OCI-LY7 (cell line): ENCODE data around the gene TMEM61.

Source experiments
- CTCF ChIP-seq: fragments of 200-600 bp; sonication (generic); conservative IDR thresholded peaks from 2 replicates; pipeline ENCODE4 v1.5.1; 2014; ENCODE audit warnings: mild to moderate bottlenecking, antibody characterized with exemption, low read length, moderate library complexity, mixed read lengths
- EZH2phosphoT487 ChIP-seq: fragments of 200-600 bp; sonication (generic); IDR thresholded peaks from 2 replicates; pipeline ENCODE4 v1.6.1; 2018; ENCODE audit warnings: low read depth, borderline replicate concordance, mild to moderate bottlenecking, mixed run types, antibody characterized with exemption, low read length, moderate library complexity, mixed read lengths

- TF ChIP-seq EZH2phosphoT487: no peak
- TF ChIP-seq CTCF: no peak
Observed at GRCh38 chr1:55034476-55035133, 54.2 kb downstream of the TMEM61 start.
